ENCODE measurements around the gene OSBPL10.

The OSBPL10 gene

DNA sequence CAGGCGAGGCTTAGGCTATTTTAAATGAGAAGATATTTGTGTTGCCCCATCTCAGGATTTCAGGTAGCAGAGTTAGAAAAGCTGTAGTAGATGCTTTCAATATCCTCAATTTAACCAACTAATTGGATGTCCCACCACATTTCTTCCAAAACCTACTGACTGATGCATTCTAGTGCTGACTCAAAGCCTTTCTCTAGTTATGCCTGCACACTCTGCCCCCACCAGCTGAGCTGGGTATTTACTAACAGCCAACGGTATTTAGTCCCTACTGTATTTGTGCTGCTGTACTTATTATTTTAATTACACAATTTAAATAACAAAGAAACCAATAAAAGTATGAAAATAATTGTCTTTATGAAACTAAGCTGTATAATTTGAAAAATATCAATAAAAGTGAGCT lies 139.5 kb downstream of the OSBPL10 start:
- DNase-seq: no peak

DNA sequence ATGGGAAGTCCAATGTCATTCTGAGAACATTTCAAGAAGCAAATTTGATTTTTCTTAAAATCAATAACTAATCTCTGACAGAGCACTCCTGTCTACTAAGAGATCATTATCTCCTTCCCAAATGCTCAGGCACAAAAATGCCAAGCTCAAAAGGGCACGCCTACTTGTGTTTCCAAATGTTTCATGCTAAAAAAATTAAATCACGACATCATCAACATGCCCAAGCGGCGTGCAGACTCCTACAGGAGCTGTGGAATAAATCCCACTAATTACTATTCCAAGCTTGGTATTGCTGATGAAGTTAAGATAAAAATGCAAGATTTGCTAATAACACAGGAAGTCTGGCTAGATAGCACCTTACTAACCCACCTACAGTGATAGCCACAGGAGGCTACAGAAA lies 140.8 kb downstream of the OSBPL10 start:
- DNase-seq: no peak

DNA sequence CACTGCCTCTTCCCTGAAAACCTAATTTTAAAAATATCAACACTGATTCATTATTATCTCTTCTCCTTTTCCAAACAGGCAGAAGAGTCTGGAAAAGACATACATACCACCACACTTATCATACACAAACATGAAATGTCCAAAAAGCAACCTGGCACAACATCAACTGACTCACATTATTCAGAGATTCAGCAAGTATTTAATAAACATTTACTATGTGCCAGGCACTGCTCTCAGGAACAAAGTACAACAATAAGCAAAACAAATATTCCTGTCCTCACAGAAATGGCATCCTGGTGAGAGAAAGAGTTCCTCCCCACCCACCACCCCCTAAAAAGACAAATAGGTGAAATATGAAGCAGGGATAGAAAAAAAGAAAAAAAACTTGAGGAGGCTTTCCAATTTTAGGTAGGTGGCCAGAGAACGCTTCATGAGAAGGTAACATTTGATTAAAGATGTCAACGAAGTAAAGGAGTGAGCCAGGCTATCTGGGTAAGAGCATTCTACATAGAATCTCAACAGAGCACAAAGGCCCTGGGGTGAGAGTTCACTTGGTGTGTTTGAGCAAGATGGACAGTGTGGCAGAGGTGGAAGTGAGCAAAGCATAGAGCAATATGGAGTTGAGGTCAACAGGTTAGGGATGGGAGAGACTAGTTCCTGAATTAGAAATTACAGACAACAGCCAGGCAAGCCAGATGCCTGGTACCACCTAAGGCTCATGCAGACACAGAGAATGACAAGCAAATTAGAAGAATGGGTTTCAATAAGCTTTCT lies 141.7 kb downstream of the OSBPL10 start:
- DNase-seq: no peak

DNA sequence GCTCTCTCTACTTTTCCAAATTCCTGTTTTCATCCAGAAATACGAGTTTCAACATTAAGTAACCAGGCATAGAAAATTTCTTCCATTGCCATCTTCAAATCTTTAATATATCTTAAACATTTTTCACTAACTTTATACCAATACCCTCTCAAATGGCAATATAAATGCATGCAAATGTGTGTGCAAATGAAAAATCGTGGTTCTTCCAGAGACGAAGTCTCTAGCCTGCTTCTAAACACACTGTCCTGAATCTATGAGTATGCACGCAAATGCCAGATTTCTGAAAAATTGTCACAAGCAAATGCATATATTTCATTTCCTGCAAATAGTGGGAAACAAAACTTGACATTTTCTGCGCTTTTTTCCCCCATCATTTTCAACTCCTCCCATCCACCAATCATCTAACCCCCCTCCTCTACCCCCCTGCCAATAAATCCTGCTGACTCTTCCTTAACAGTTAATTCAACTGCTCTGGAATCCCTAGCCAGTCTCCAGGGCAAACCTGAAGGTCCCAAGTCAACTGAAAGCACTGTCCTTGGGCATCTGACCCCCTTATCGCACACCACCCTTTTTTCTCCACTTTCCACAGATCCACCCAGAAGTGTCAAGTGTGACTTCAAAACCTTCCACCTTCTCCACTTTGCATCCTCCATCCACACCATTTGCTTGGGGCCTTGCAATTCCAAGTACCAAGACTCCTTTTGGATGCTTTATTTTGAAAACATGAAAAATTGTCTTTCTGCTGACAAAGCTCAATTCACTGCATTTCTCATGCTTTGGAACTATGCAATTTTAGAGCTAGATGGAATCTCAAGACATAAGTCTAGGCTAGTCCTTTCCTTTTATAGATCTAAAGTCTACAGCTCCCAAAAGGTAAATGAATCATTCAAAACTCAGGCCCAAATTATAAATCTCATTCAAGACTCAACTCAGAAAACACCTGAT lies 144.7 kb downstream of the OSBPL10 start:
- no peak for DNase-seq

DNA sequence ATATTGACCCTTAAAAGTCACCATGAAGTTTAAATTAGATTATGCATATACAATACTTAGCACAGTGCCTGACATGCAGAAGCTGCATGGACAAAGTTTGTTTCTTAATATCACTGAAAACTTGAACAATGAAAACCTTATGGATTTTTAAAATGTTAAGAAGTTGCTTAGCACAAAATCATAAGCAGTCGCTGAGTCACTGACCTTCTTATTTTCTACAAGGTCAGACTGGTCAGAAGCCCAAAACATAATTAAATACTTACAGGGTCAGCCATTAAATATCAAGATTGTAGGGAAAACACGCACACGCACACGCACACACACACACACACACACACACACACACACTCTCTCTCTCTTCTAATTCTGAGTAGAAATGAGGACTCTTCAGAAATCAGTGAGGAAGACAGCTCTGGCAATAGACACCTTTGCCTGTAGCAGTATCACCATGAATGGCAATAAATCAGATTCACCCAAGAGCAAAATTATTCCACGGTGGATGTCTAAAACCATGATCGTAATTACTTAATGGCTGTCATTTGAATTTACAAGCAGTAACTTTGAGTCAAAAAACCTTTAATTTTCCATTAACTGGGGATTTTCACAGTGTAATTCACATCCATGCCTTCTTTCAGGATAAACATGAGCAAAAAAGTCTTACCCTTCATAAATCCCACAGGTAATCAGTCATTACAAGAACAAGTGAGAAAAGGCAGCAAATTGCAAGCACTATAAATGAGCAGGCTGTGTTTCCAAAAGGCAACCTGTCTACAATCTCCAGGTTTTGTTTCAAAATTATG lies 147.5 kb downstream of the OSBPL10 start:
- DNase-seq: no peak

DNA sequence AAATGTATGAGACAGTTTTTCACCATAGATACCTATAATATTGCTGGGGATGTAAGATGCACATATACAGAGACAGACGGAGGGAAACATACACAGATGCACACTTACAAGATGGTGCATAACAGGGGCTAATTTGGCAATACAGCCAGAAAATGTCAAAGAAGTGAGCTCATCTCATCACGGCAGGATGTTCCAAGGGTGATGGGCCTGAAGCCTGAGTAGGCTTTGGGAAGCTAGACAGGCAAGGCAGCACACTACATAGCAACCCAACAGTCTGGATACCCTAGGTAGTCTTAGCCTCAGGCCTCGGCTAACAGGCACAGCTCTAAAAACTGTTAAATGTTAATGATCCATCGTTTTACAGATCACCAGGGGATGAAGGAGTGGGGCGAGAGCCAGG lies 148.5 kb downstream of the OSBPL10 start:
- DNase-seq: no peak

DNA sequence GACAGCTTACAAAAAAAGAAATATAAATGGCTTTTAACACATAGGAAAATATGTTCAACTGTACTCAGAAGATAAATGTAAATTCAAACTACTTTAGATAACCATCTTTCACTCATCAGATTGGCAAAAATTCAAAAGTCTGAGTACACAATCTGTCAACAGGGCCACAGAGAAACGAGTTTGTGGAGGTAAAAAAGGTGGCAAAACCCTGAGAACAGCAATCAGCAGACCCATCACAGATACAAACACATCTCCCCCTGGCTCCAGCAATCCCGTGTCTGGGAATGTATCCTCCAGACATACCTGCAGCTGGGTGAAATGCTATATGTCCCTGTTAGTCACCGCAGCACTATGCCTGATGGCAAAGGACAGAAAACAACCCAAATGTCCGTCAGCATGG lies 149.5 kb downstream of the OSBPL10 start:
- DNase-seq: no peak

DNA sequence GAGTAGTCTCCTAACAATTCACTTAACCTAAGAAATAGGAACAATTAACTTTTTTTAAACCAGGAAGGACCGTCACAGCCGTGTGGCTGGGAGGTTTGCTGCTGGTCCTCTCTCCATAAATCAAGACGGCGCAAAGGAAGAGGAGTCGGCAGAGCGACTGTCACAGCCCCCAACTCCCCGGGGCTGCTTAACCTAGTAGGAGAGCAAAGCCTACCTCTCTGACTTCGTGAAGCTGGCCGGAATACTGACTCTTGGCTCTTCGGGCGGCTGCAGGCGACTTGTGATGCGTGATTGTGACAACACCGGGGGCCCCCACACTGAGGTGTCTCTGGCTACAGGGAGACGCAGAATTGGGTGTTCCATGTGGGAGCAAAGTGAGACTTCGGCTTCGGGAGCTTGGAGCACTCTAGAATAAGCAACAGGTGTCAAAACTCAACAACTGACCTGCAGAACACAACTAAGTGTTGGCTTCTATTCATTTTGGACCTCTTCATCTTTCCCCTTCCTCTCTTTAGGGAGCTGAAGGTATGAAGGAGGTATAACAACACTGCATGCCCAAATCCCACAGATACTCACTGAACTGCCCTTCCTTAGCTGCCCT lies 151.1 kb downstream of the OSBPL10 start:
- DNase-seq: no peak

DNA sequence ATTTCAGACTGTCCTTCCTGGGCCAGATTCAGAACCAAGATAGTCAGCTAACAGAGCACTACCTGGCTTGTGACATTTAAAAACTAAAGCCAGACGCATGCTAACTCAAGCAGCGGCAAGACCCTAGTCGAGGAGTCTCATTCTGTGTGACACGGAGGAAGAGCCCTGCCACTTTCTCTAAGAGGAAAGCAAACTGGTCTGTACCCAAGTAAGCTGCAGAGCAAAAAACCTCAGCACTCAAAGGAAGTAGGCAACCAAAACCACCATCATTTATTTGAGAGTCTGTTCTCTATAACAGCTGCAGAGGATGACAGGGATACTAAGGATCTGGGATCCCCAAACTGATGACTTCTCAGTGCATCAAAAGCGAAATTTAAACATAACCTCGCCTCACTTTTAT lies 152.1 kb downstream of the OSBPL10 start:
- DNase-seq: no peak

DNA sequence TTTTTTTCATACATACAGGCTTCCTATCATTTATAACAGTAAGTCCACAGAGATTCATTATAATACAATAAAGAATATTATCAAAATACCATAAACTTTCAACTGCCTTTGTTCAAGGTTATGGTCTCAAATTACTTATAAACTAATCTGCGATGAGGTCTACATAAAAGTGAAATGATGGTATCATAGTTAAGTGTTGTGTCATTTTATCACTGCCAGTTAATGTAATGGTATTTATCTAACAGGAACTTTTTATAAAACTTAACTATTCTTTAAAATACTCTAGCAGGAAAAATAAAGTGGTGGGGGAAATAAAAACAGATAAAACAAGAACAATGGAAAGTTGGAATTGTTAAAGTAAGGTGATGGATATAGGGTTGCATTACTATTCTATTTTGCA lies 153.1 kb downstream of the OSBPL10 start:
- DNase-seq: no peak

DNA sequence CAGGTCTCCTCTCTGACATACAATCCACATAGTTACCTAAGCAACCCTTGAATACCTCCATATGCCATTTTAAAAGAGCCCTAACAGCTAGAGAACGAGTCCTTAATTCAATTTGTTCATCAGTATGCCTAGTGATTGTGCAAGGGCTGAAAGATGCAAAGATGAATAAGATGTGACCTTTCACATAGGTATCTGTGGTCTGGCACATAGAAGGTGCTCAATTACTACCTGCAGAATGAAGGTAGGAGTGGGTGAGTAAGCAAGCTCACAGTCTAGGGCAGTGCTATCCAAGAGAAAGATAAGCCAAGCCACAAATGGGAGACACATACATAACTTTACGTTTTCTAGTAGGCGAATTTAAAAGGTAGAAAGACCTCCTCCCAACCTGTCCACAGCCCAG lies 157.9 kb downstream of the OSBPL10 start:
- no peak for DNase-seq

DNA sequence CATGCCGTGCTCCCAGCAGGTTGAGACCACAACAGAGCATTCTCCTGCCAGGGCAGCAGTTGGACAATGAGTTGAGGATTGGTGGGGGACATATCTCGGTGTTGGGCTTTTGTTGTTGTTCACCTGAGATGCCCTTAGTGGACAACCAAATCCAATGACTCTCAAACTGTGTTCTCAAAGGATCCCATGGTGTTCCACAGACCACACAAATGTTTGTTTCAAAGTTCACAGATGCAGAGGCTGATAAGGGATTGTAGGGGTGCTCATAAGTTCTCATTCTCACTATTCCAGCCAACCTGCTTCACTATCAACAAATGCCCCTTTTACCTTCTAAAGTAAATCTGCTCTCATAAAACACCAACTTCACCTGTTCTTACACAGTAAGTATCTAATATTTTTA lies 159.9 kb downstream of the OSBPL10 start:
- DNase-seq: no peak

DNA sequence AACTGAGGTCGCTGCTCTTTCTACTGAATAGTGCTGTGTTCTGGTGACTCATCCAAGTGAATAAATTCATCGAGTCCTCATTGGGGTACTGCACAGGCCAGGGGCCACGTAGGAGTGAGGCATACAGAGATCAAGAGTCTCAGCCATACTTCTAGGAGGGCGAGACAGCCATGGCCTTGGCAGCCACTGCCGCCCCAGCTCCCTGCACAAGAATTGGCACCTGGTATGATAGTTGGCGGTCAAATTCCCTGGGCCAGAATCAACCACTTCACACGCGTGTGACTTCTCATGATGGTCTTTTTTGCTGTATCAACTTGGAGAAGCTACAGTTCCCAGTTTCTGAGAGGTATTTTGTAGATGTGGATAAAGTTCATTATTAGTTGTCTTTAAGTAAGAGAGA lies 161.6 kb downstream of the OSBPL10 start:
- no peak for DNase-seq

DNA sequence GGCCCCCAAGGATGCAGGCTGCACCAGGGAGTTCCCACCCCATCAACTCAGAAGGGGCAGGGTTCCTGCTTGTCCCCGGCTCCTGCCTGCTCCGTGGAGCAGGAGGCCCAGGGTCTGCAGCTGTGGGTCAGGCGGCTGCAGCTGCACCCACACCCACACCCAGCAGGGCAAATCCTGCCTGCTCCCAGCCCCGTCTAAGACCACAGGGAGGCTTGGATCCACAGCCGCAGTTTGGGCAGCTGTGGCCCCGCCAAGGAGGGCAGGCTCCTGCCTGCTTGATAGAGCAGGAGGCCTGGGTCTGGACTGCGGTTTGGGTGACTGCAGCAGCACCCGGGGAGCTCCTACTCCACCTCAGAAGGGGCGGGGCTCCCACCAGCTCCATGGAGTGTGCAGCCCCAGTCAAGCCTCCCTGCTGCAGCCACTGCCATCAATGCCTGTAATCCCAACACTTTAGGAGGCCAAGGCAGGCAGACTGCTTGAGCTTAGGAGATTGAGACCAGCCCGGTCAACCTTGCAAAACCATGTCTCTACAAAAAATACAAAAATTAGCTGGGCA lies 163.6 kb downstream of the OSBPL10 start:
- DNase-seq: no peak

DNA sequence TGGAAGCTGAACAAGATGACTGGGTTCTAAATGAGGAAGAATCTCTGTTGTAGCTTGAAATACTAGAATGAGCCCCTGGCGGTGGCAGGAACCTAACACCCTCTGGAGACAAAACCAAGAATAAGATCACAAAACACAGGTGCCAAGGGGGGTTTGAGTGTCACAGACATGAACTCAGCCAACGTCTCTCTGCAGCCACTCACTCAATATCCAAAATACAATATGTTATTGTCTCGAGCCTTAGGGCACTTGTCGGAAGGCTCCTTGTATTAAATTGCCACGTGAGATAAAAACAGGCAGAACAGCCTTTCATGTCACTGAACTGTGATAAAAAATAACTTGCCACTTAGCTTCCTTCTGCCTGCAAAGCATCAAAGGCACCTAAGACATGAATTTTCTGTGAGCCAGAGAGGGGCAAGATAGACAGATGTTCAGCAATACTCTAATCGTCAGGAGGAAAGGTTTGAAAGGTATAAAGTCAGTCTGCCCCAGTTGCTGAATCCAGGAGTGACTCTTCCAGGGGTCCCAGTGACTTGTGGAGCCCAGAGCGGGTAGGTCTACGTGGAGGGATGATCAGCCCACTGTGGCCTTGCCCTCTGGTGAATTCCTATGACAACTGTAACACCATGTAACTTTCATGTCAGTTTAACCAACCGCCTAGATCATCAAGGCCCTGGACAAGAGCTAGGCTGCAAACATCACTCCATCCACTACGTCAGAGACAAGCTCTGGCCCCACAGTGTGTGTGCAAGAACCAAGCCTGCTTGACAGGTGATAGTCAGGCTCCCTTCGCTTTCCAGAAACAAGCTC lies 165.2 kb downstream of the OSBPL10 start:
- no peak for DNase-seq

DNA sequence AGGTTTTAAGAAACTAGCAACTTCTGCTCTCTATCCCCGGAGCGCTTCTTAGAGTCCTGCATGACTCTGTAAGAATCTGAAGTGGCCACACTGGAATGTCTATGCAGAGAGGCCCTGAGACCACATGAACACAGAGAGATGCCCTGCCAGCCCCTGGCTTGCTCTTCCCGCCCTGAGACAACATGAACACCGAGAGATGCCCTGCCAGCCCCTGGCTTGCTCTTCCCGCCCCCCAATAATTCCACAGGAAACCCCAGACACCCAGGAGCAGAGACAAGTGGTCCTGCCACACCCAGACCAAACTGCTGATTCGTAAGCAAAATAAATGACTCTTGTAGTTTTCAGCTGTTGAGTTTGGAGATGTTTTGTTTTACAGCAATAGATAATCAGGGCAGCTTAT lies 166.1 kb downstream of the OSBPL10 start:
- DNase-seq: no peak

DNA sequence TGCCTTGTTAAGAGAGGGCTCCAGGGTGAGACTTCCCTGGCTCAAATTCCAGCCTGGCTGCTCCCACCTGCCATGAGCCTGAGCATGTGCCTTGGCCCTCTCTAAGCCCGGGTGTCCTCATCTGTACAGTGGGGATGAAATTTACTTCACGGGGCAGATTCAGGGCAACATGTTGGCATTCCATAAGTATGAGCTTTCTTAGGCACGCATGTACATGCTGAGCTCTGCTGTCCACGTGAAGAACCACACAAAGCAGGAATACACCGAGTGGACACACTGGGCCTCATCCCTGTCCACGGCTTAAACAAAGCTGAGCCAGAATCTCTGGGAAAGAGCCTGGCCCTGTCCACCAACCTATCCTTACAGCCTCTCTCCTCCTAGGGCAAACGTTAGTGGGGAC lies 167.4 kb downstream of the OSBPL10 start:
- DNase-seq: no peak

DNA sequence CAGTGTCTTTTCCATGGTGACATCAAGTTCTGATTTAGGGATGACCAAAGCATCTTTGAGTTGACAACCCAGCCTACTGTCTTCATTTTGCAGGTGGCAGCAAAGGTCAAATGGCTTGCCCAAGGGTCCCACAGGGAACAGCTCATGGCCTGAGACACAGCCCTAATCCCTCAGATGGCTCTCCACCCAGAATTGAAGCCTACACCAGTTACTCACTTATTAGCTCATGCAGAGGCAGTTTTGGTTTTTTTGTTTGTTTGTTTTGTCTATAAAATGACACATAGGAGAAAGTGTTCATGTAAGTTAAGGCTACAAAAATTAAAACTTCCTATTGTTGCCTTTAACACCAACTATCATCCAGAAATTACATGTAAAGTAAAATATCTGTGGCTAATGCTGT lies 167.9 kb downstream of the OSBPL10 start:
- DNase-seq: no peak

DNA sequence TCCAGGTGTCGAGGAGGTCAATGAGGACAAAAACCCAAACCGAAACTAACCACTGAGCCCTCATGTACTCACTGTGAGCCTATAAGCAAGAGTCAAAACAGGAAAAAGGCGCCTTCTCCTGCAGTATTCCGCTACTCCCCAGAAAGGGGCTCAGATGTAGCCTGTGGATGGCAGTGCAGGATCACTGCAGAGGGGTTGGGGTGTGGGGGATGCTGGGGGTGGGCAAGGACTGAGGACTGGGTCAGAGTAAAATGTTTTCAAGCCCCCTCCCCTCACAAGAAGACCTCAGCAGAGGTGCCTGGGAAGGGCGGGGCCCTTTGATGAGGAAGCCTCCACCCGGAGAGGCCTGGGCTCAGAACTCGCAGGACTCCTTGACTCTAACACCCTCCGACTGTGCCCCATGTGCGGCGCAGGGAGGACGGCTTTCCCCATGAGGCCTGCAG lies 170.1 kb downstream of the OSBPL10 start:
- no peak for DNase-seq

DNA sequence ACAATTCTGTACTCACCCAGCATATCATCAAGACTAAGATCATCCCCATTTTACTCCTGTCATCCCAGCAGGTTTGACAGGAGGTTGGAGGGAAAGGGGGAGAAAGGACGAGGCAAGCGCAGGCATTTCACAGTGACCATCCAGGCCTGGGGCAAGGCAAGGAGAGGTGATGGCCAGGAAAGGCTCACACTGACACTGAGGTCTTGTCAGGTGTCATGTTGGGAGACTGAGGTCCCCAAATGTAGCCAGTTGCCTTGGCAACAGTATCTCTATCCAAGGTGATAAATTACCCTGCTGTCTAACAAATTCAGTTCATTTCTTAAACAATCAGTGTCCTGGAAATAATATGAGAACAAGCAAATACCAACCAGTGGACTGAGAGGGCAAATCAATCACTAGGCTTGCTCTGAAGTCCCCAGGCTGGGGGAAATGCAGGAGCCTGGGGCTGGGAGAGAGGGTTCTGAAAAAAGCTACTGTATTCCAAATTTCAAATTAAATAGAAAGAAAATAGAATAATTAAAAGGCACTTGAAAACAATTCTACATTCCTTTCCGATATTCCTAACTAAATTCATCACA lies 172.8 kb downstream of the OSBPL10 start:
- no peak for DNase-seq
